Mesothelial cell of epicardium (in vitro differentiated cells): ENCODE results near the gene NPAS2. TPM values are rescaled to one million over a fixed set of nuclear protein-coding genes. Genes with fewer than 3 reads are reported as not detected.

Experiments
- DNase-seq, 2 experiments: peaks; one replicate each; pipeline ENCODE4 v3.0.0; 2021; ENCODE audit warnings: low spot score in 2 of 2; ENCODE audit not compliant: unreplicated experiment in 2 of 2
- H3K27ac Mint-ChIP-seq: 2 replicates; pipeline ENCODE4 v1.8.0; 2021; ENCODE audit warnings: mixed read lengths
- H3K27me3 Mint-ChIP-seq: 2 replicates; pipeline ENCODE4 v1.8.0; 2021; ENCODE audit warnings: low read depth, mixed read lengths
- H3K36me3 Mint-ChIP-seq: 2 replicates; pipeline ENCODE4 v1.8.0; 2021; ENCODE audit warnings: mixed read lengths
- H3K4me1 Mint-ChIP-seq: 2 replicates; pipeline ENCODE4 v1.8.0; 2021; ENCODE audit warnings: mixed read lengths
- H3K4me3 Mint-ChIP-seq: 2 replicates; pipeline ENCODE4 v1.8.0; 2021; ENCODE audit warnings: mild to moderate bottlenecking, moderate library complexity, mixed read lengths
- H3K9me3 Mint-ChIP-seq: 2 replicates; pipeline ENCODE4 v1.8.0; 2021; ENCODE audit warnings: mixed read lengths
- total RNA-seq: library from RNA; stranded (reverse); gene quantifications from 3 replicates; pipeline ENCODE4 v1.2.1, GENCODE V29; 2021
- TF ChIP-seq, protein P1 (sequence below): fragments of 200-600 bp; sonication (generic); IDR thresholded peaks from one replicate; pipeline ENCODE4 v1.5.0; 2021; ENCODE audit warnings: antibody characterized with exemption; ENCODE audit not compliant: unreplicated experiment

NPAS2 gene
- total RNA-seq, 1 donor from 2014 or later, result 5.4 TPM

DNA sequence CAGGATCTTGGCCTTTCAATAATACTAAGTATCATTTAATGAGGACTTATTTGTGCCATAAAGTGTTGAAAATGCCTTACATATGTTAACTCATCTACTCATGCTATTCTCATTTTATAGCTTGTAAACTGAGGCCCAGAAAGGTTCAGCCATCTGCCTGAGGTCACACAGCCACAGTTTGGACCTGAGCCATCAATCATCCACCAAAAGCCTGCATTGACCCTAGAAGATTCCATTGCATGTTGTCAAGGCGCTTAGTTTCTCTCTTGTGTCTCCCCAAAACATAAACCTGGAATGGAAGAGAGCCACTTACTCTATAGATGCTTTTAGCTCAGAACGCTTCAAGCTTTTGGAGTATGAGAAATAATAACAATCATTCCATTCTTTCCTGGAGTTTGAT, 26.8 kb downstream of the NPAS2 start:
- Mint-ChIP-seq H3K27ac (no peak overlapping the region), H3K9me3 (no peaks in the 10 kb centered on the region), H3K4me1 (no peaks in the 10 kb centered on the region), H3K4me3 (no peak overlapping the region), H3K27me3 (peaks cover 39% of the 10 kb centered on the region), H3K36me3 (no peaks in the 10 kb centered on the region)
- TF ChIP-seq, protein P1, sequence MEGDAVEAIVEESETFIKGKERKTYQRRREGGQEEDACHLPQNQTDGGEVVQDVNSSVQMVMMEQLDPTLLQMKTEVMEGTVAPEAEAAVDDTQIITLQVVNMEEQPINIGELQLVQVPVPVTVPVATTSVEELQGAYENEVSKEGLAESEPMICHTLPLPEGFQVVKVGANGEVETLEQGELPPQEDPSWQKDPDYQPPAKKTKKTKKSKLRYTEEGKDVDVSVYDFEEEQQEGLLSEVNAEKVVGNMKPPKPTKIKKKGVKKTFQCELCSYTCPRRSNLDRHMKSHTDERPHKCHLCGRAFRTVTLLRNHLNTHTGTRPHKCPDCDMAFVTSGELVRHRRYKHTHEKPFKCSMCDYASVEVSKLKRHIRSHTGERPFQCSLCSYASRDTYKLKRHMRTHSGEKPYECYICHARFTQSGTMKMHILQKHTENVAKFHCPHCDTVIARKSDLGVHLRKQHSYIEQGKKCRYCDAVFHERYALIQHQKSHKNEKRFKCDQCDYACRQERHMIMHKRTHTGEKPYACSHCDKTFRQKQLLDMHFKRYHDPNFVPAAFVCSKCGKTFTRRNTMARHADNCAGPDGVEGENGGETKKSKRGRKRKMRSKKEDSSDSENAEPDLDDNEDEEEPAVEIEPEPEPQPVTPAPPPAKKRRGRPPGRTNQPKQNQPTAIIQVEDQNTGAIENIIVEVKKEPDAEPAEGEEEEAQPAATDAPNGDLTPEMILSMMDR, result no peak
- no peak for DNase-seq

DNA sequence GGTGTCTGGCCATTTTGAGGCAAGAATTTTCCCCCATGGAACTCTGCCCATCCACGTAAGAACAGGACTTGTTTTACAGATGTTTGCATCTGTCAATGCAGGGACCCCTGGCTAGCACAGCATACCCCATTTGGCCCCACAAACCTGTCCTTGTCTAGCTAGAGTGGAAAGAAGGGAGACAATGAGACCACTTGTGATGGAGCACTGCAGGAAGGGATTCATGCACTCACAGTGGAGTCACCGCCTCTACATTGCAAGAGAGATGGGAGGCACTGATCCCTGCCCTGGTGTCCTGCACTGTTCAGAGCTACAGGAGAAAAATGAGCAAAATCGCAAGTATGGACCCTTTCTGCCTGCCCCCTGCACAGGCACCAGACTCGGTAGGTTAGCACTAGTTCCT, 32.5 kb downstream of the NPAS2 start:
- no peaks in the 10 kb centered on the region for H3K9me3 Mint-ChIP-seq
- no peak overlapping the region for H3K27ac Mint-ChIP-seq
- TF ChIP-seq, protein P1, result no peak
- peaks cover 18% of the 10 kb centered on the region for H3K27me3 Mint-ChIP-seq
- H3K4me1 Mint-ChIP-seq, result no peaks in the 10 kb centered on the region
- no peak for DNase-seq
- no peak overlapping the region for H3K4me3 Mint-ChIP-seq
- H3K36me3 Mint-ChIP-seq, result no peaks in the 10 kb centered on the region

DNA sequence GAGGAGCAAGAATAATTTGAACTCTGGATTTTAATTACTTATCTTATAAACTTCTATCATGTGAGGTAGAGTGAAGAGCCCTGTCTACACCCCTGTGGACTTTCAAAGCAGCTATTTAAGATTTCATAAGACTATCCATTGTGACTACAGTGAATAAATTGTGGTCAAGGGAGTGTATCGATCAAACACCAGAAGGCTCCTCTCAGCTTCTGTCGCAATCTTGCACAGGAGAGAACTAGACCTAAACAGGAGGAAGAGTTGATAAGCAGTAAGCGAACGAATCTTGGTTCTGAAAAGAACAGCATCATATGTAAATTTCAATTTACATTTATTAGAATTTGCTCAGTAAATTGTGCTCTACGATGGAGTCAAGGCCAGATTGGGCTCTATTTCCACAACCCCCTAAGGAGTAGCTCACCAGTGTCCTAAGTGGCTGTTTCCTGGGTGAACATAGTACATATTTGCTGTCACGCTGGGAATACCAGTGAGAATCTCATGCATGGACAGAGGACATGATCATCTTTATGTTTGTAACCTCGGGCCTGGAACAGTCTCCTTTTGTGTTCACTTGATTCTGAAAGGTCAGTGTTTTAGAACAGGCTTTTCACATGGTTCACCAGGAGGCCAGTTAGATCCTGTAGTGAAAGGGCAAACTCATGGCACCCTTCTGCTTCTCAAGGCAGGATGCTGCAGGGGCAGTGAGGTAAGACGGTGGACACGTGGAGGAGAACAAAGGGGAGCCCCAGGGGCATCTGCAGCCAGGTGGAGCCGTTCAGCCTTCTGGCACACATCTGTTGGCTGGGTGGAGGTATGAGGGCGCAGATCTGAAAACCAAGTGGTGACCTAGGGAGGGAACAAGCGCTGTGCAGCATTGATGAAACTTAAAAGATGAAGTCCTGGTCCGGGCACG, 33.3 kb downstream of the NPAS2 start:
- Mint-ChIP-seq H3K4me1 (no peaks in the 10 kb centered on the region), H3K36me3 (no peaks in the 10 kb centered on the region), H3K27ac (no peak overlapping the region), H3K4me3 (no peak overlapping the region), H3K9me3 (no peaks in the 10 kb centered on the region), H3K27me3 (peaks cover 16% of the 10 kb centered on the region)
- TF ChIP-seq, protein P1, result no peak
- DNase-seq, result no peak

DNA sequence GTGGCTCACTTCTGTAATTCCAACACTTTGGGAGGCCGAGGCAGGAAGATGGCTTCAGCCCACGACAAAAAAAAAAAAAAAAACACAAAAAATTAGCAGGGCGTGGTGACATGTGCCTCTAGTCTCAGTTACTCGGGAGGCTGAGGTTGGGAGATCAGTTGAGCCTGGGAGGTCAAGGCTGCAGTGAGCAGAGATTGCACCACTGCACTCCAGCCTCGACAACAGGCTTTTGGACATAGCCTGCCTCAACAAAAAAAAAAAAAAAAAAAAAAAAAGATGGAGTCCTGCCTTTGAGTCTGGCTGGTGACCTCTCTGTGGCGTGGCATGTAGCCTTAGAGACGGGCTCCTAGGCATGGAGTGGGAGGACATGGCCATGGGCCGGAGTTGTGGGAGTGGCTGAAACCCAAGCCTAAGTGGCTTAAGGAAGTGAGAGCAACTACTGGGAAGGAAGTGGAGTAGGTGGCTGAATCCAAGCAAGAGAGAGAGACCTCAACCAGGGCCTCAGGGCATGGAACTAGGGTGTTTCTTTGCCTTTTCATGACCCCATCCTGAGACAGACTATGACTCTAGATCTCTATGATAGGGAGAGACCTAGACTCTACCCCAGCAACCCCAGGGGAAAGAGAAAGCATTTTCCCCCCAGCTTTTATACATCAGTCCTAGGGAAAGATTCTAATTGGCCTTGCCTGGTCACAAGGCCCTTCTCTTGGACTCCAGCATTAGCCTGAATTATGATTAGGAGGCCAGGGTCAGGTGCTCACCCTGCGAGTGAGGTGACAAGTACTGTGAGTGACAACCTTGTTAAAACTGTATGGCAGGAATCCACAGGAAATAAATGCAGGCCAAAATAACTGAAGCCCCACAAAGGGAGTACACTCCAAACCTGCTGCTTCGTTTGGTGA, 34.2 kb downstream of the NPAS2 start:
- Mint-ChIP-seq H3K36me3 (no peaks in the 10 kb centered on the region), H3K4me3 (no peak overlapping the region), H3K27me3 (peaks cover 7% of the 10 kb centered on the region), H3K27ac (no peak overlapping the region), H3K4me1 (no peaks in the 10 kb centered on the region), H3K9me3 (no peaks in the 10 kb centered on the region)
- TF ChIP-seq, protein P1, result no peak
- no peak for DNase-seq

DNA sequence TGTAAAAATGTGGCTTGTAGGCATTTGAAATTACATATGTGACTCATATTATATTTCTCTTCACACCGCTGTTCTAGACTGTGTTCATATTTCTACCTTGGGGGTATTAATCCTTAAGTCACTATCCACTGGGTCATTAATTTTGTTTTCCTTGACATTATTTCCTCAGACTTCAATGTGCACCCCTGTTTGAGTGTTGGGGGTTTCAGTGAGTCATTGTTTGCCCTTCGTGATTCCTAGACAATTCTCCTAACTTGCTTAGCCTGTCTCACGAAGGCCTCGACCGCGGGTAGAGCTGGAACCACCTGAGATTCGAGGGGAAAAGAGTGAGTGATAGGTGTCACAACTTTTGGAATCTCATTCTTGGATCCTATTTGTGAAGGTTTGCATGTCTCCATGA, 35.1 kb downstream of the NPAS2 start:
- Mint-ChIP-seq H3K4me1 (no peaks in the 10 kb centered on the region), H3K4me3 (no peak overlapping the region), H3K9me3 (no peaks in the 10 kb centered on the region), H3K36me3 (no peaks in the 10 kb centered on the region), H3K27me3 (peaks cover 8% of the 10 kb centered on the region), H3K27ac (no peak overlapping the region)
- DNase-seq, result no peak
- TF ChIP-seq, protein P1, result no peak
